ENCODE measurements around the gene SMIM33.

DNA sequence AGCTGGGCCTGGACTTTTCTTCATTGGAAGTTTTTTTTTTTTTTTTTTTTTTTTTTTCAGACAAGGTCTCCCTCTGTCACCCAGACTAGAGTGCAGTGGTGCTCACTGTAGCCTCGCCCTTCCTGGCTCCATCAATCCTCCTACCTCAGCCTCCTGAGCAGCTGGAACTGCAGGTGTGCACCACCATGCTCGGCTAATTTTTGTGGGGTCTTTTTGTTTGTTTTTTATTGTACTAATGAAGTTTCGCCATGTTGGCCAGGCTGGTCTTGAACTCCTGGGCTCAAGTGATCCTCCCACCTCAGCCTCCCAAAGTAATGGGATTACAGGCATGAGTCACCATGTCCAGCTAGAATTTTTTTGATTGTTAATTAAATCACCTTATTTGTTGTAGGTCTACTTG, 35.1 kb upstream of the SMIM33 start:
- TF ChIP-seq CTCF (IDR thresholded peaks at IDR 0.05): no peak
- no peak for TF ChIP-seq POLR2A (IDR thresholded peaks at IDR 0.05)
